HepG2 (cell line): ENCODE results near the gene ZG16. TPM values are rescaled to one million over a fixed set of nuclear protein-coding genes. Genes with fewer than 3 reads are reported as not detected.
"Not testable (repeated sequence)": the region's sequence is repeated elsewhere in the genome, so short reads cannot be mapped to it uniquely, and the experiment has no call there.

Experiments
- ATAC-seq: fragments of 200-7000 bp; cut with Tn5 transposase; 3 replicates; pipeline ENCODE4 v1.9.1; 2020; ENCODE audit warnings: mild to moderate bottlenecking, moderate library complexity
- BruUV-seq: library from RNA; stranded (reverse); fragments of 400-500 nt; replicated peaks from 2 replicates; lab custom pipeline; 2021; lab: Mats Ljungman, UMichigan
- CTCF ChIA-PET: fragments of 300-600 bp; formaldehyde crosslinking; extraction: SDS; loops from one replicate; lab custom pipeline; 2021; ENCODE audit warnings: low total read pairs, inconsistent platforms, low intra/inter-chr PET ratio; lab: Yijun Ruan, JAX
- POLR2A ChIA-PET: fragments of 350-600 bp; sonication (Branson Sonifier 250); formaldehyde crosslinking; loops from one replicate; lab custom pipeline; 2020; ENCODE audit warnings: antibody characterized with exemption, inconsistent platforms; lab: Yijun Ruan, JAX
- DNase-seq: peaks from one replicate; pipeline ENCODE4 v3.0.0-alpha.2; 2015; ENCODE audit warnings: low spot score
- FAIRE-seq: peaks from 3 replicates; lab custom pipeline; 2011; peaks lifted over from hg19 to GRCh38; lab: Jason Lieb, UNC
- H2AFZ ChIP-seq: one replicate; pipeline ENCODE4 v1.6.1; 2011; ENCODE audit warnings: low read length, inconsistent platforms
- H3K27ac ChIP-seq: fragments of 300-600 bp; 3 replicates; pipeline ENCODE4 v1.8.0; 2011; ENCODE audit warnings: mixed run types, mild to moderate bottlenecking, mixed read lengths, low read length, inconsistent platforms; ENCODE audit not compliant: insufficient read depth; ENCODE audit errors: extremely low read length
- H3K27me3 ChIP-seq, 2 experiments: fragments of 200-600 bp in 1 of 2; 2 replicates in 1 of 2; 3 replicates in 1 of 2; pipeline versions ENCODE4 v1.6.0 to v1.8.0; 2011; ENCODE audit warnings: low read length in 2 of 2, mild to moderate bottlenecking in 2 of 2, moderate library complexity in 2 of 2, inconsistent platforms in 1 of 2; ENCODE audit not compliant: insufficient read depth in 2 of 2, control insufficient read depth in 1 of 2
- H3K36me3 ChIP-seq, 2 experiments: fragments of 200-600 bp in 1 of 2; replicated peaks in 1 of 2; 2 replicates in 1 of 2; 3 replicates in 1 of 2; pipeline versions ENCODE4 v1.5.1 to v1.8.0; 2011; ENCODE audit warnings: low read length in 2 of 2, inconsistent platforms in 1 of 2; ENCODE audit not compliant: insufficient read depth in 2 of 2, control insufficient read depth in 1 of 2
- H3K4me1 ChIP-seq: 2 replicates; pipeline ENCODE4 v1.5.1; 2012; ENCODE audit warnings: low read length, inconsistent platforms; ENCODE audit not compliant: insufficient read depth
- H3K4me2 ChIP-seq: 2 replicates; pipeline ENCODE4 v1.6.0; 2011; ENCODE audit warnings: low read depth, low read length, inconsistent platforms
- H3K4me3 ChIP-seq, 3 experiments: fragments of 200-600 bp in 1 of 3; sonication (generic), shearing (Covaris generic) in 1 of 3; replicated peaks in 1 of 3; 2 replicates each; pipeline ENCODE4 v1.5.1; 2011 to 2016; ENCODE audit warnings: low read length in 3 of 3, inconsistent platforms in 2 of 3, low read depth in 2 of 3, mild to moderate bottlenecking in 2 of 3, control low read depth in 1 of 3, mixed read lengths in 1 of 3; ENCODE audit not compliant: insufficient read depth in 1 of 3
- H3K79me2 ChIP-seq: one replicate; pipeline ENCODE4 v1.6.1; 2011; ENCODE audit warnings: low read length, inconsistent platforms; ENCODE audit not compliant: insufficient read depth
- H3K9ac ChIP-seq: 2 replicates; pipeline ENCODE4 v1.6.0; 2011; ENCODE audit warnings: mild to moderate bottlenecking, low read depth, low read length, inconsistent platforms; ENCODE audit not compliant: insufficient read depth
- H3K9me3 ChIP-seq: 2 replicates; pipeline ENCODE4 v1.5.1; 2012; ENCODE audit warnings: mild to moderate bottlenecking, low read length
- H4K20me1 ChIP-seq: 2 replicates; pipeline ENCODE4 v1.6.0; 2011; ENCODE audit warnings: inconsistent platforms, mild to moderate bottlenecking, low read length, moderate library complexity; ENCODE audit not compliant: insufficient read depth
- FOXA1 ChIP-seq, 2 experiments: fragments of 450-650 bp in 1 of 2; sonication (generic) in 1 of 2; formaldehyde crosslinking in 1 of 2; IDR thresholded peaks; 2 replicates each; pipeline versions ENCODE4 v1.4.0 to v1.6.1; 2016 to 2020; ENCODE audit warnings: missing genetic modification reagents in 1 of 2
- FOXA3 ChIP-seq: IDR thresholded peaks from 2 replicates; pipeline ENCODE4 v1.6.1; 2016; ENCODE audit warnings: missing genetic modification reagents, missing compliant biosample characterization
- PHF21A ChIP-seq: sonication (generic); formaldehyde crosslinking; IDR thresholded peaks from 2 replicates; pipeline ENCODE4 v1.5.0; 2020; ENCODE audit warnings: mild to moderate bottlenecking, missing genetic modification reagents
- PITX1 ChIP-seq: sonication (generic); formaldehyde crosslinking; IDR thresholded peaks from 2 replicates; pipeline ENCODE4 v1.5.1; 2020; ENCODE audit warnings: mild to moderate bottlenecking, missing genetic modification reagents
- ZBTB20 ChIP-seq: sonication (generic); formaldehyde crosslinking; IDR thresholded peaks from 2 replicates; pipeline ENCODE4 v1.8.1; 2023; ENCODE audit warnings: missing genetic modification reagents, low read depth, mild to moderate bottlenecking, borderline replicate concordance
- ZNF292 ChIP-seq: sonication (generic); formaldehyde crosslinking; IDR thresholded peaks from 2 replicates; pipeline ENCODE4 v1.8.1; 2022; ENCODE audit warnings: mild to moderate bottlenecking, low read depth, missing genetic modification reagents, borderline replicate concordance
- WGBS: methylation state at CpG from one replicate; pipeline ENCODE4 v1.1.6; 2017; ENCODE audit warnings: low lambda C conversion rate; 5-methylcytosine and 5-hydroxymethylcytosine counted together
- in situ Hi-C: cut with HindIII; loops from 2 replicates; pipeline ENCODE4 v1.10.0; 2017; ENCODE audit warnings: low pct_unique_long_range_greater_than_20kb; ENCODE audit not compliant: extremely low pct_ligation_motif_present
- intact Hi-C: fragments of 100-400 bp; cut with micrococcal nuclease; formaldehyde crosslinking; loops from one replicate; pipeline ENCODE4 v1.10.0; 2022; ENCODE audit not compliant: unreplicated experiment
- polyA plus RNA-seq, 8 experiments: library from polyadenylated mRNA; depleted of rRNA in 3 of 8; stranded (reverse) in 7 of 8; unstranded in 1 of 8; fragments of >200 nt; fragmentation: Illumina TruSeq in 4 of 8; extraction: Trizol in 4 of 8; gene quantifications; 2 replicates each; pipeline versions ENCODE4 v1.2.1 to v1.2.3, GENCODE V29; 2011 to 2016; ENCODE audit warnings: low read depth in 4 of 8, missing spikeins in 1 of 8, mixed read lengths in 1 of 8; ENCODE audit not compliant: insufficient read depth in 1 of 8
- total RNA-seq, 5 experiments: library from RNA; depleted of rRNA; stranded (reverse); fragments of >200 nt; fragmentation: Illumina TruSeq; extraction: Trizol; gene quantifications; 2 replicates each; pipeline ENCODE4 v1.2.3, GENCODE V29; 2016; ENCODE audit warnings: low read depth in 1 of 5
- TF ChIP-seq, protein P1 (sequence below): sonication (generic); formaldehyde crosslinking; IDR thresholded peaks from 2 replicates; pipeline ENCODE4 v1.5.1; 2020; ENCODE audit warnings: mild to moderate bottlenecking, missing genetic modification reagents, borderline replicate concordance

The ZG16 gene
- total and polyA plus RNA-seq, 2 of the 13 experiments (the other 11 are each of a cell fraction or from before 2014, with no cell fraction given), result 0.04 to 0.07 TPM

DNA sequence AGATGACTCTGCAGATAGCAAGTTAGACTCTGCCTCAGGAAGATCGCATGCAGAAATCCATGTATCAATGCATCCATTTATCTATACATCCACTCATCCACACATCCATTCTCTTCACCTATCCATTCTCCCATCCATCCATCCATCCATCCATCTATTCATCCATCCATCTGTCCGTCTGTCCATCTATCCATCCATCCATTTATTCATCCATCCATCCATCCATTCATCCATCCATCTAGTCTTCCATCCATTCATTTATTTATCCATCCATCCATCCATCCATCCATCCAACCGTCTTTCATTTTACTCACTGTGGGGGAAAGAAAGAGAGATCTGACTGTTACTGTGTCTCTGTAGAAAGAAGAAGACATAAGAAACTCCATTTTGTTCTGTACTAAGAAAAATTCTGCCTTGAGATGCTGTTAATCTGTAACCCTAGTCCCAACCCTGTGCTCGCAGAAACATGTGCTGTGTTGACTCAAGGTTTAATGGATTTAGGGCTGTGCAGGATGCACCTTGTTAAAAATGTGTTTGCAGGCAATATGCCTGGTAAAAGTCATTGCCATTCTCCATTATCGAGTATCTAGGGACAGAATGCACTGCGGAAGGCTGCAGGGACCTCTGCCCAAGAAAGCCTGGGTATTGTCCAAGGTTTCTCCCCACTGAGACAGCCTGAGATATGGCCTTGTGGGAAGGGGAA, 38.0 kb upstream of the ZG16 start:
- H3K79me2 ChIP-seq; CTCF ChIA-PET; H3K27ac ChIP-seq; H3K27me3 ChIP-seq; H3K36me3 ChIP-seq; BruUV-seq; in situ Hi-C loops; H3K9me3 ChIP-seq; ATAC-seq; H4K20me1 ChIP-seq; DNase-seq; H3K9ac ChIP-seq; H2AFZ ChIP-seq; TF ChIP-seq FOXA1 (IDR thresholded peaks at IDR 0.05): not testable (repeated sequence)
- POLR2A ChIA-PET, result interaction anchor here (1.2 kb wide), 1 partner anchor 50 kb away, joined by 4 read pairs; the partner anchor contains the start of gene KIF22
- Histone ChIP-seq H3K4me1 (peaks cover 68% of the 10 kb centered on the region), H3K4me2 (peak overlapping the region; percentile 66), H3K4me3 (peak overlapping the region in 1 of 3 experiments; percentile 17; a peak in 2 of 6 replicates)
- FAIRE-seq, result peak; percentile 21
- intact Hi-C loops, result loop anchor here (5.0 kb wide), 1 partner anchor 52 kb away; the partner anchor contains the start of gene KIF22
- TF ChIP-seq ZNF292 (CRISPR knock-in tag), result peak; percentile 14; the same call in 1 of the 2 replicates
- 0 out of 2 replicates have a peak, but pooled peaks have one; percentile 17 for TF ChIP-seq ZBTB20 (CRISPR knock-in tag)
- TF ChIP-seq PHF21A (CRISPR knock-in tag), result peak; percentile 28; the same call in 1 of the 2 replicates
- peak; percentile 96 for TF ChIP-seq PITX1 (CRISPR knock-in tag)
- TF ChIP-seq FOXA3 (CRISPR knock-in tag), result 0 out of 2 replicates have a peak, but pooled peaks have one; percentile 14
- TF ChIP-seq FOXA1 (CRISPR knock-in tag; IDR thresholded peaks at IDR 0.05), result 0 out of 2 replicates have a peak, but pooled peaks have one; percentile 21
- TF ChIP-seq, protein P1, sequence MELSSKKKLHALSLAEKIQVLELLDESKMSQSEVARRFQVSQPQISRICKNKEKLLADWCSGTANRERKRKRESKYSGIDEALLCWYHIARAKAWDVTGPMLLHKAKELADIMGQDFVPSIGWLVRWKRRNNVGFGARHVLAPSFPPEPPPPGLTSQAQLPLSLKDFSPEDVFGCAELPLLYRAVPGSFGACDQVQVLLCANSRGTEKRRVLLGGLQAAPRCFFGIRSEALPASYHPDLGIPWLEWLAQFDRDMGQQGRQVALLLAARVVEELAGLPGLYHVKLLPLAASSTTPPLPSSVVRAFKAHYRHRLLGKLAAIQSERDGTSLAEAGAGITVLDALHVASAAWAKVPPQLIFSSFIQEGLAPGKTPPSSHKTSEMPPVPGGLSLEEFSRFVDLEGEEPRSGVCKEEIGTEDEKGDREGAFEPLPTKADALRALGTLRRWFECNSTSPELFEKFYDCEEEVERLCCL, result 0 out of 2 replicates have a peak, but pooled peaks have one; percentile 16
- 36% methylated on average over 6 of the region's 6 CpGs for WGBS
